Measurements from ENCODE around the gene HDAC4. TPM values are rescaled to one million over a fixed set of nuclear protein-coding genes. Genes with fewer than 3 reads are reported as not detected.

Gene HDAC4
- total RNA-seq, 4 donors from 2014 or later, result 30.2 to 103 (median 51.7) TPM

DNA sequence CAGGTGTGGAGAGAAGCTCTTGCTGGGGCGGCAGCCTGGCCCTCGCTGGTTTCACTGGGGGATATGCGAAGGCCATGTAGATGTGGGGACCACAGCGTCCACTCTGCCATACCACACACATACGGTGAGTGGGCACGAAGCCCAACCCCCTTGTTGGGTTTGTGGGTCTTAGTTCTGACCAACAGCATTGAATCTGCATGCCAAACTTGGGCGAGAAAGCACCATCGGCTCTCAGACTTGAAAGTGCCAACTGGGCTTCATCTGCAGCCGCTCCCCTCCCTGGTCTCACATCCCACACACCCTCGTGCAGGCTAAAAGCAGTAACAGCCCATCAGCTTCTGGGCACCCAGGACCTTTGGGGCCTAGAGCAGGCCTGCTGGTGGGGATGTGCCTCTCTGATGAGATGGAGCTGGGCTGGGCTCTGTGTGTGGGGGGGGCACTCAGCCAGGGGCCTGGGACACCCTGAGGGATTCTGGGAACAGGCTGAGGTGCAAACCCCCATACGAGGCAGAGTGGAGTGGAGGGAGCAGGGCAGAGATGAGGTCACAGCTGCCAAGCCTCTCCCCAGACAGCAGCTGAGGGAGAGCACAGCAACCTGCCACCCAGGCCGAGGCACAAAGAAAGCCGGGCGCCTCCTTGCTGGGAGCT, 288.6 kb downstream of the HDAC4 start:
- TF ChIP-seq, protein P1, sequence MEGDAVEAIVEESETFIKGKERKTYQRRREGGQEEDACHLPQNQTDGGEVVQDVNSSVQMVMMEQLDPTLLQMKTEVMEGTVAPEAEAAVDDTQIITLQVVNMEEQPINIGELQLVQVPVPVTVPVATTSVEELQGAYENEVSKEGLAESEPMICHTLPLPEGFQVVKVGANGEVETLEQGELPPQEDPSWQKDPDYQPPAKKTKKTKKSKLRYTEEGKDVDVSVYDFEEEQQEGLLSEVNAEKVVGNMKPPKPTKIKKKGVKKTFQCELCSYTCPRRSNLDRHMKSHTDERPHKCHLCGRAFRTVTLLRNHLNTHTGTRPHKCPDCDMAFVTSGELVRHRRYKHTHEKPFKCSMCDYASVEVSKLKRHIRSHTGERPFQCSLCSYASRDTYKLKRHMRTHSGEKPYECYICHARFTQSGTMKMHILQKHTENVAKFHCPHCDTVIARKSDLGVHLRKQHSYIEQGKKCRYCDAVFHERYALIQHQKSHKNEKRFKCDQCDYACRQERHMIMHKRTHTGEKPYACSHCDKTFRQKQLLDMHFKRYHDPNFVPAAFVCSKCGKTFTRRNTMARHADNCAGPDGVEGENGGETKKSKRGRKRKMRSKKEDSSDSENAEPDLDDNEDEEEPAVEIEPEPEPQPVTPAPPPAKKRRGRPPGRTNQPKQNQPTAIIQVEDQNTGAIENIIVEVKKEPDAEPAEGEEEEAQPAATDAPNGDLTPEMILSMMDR (IDR thresholded peaks at IDR 0.05), result no peak
- DNase-seq (ENCODE audit: low spot score) (no peak), ATAC-seq (ENCODE audit: low FRiP score) (no peak)

DNA sequence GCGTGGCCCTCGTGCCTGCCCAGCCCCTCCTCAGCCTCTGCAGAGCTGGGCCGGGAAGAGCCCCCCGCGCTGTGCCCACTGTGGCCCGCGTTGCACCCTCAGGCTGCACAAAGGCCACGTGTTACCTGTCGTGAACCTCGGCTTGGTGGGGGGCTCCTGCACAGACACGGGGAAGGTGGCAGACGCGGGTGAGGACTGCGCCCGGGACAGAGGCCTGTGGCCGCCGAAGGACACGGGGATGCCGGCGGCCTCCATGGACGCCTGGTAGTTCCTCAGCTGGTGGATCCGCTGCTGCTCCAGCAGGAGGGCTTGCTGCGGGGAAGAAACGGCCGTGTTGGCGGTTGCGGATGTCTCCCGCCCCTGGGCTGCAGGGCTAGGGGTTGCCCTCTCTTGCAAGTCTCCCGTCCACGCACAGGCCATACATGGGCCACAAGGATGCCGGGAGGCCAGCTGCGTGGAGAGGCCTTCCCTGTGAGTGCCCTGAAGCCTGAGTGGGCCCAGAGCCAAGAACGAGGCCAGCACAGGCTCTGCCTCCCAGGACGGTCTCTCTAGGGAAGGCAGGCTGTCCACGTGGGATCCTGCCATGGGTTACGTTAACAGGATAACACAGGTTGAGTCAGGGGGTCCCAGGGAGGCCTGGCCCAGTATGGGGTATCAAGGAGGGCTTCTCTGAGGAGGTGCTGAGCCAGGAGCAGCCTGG, 289.3 kb downstream of the HDAC4 start:
- DNase-seq (ENCODE audit: low spot score), result no peak
- no peak for ATAC-seq (ENCODE audit: low FRiP score)
- TF ChIP-seq, protein P1 (IDR thresholded peaks at IDR 0.05), result no peak

DNA sequence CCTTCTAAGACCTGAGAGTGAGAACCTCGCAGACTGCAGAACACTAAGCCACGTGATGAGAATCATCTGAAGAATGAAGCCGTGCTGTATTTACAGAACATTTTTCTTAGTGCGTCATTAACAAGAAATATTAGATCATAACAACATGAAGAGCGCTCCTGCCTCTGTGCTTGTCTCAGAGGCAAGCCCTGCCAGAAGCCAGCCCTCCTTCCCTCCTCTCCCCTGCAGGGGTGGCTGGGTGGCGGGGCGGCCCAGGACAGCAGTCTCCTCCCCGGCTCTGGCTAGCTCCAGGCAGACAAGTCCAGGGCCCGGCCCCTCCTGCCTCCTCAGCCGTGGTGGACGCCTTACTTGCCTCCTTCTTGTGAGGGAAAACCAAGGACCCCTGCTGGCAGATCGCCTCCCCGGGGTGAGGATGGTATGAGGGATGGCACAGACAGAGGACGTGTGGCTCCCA, 290.2 kb downstream of the HDAC4 start:
- DNase-seq (ENCODE audit: low spot score) (no peak), ATAC-seq (ENCODE audit: low FRiP score) (no peak)
- TF ChIP-seq, protein P1 (IDR thresholded peaks at IDR 0.05), result no peak

DNA sequence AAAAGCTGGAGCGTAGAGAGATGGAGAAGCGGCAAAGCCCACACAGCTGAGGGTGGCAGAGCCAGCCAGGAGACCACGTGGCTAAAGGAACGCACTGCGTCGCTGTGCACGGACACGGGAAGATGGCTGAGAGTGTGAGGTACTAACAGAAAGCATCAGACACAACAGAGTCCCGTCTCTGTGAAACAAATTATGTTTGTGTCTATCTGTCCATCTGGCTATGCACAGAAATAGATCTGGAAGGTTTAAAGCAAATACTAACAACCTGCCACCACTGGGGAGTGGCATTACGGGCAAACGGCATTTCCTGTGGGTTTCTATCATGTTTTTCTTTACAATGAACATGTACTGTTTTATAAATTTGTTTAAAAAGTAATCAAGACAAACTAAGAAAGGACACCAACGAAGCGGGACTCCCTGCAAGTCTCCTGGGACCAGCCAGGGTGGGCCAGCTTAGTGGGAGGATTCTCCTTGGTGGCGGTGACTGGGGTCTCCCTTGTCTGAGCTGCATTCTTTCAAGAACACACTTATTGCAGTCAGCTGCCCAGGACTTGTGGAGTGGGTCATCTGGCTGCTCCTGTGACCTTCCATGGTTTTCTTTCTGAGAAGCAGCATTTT, 290.8 kb downstream of the HDAC4 start:
- DNase-seq (ENCODE audit: low spot score) (no peak), ATAC-seq (ENCODE audit: low FRiP score) (no peak)
- TF ChIP-seq, protein P1 (IDR thresholded peaks at IDR 0.05), result no peak

DNA sequence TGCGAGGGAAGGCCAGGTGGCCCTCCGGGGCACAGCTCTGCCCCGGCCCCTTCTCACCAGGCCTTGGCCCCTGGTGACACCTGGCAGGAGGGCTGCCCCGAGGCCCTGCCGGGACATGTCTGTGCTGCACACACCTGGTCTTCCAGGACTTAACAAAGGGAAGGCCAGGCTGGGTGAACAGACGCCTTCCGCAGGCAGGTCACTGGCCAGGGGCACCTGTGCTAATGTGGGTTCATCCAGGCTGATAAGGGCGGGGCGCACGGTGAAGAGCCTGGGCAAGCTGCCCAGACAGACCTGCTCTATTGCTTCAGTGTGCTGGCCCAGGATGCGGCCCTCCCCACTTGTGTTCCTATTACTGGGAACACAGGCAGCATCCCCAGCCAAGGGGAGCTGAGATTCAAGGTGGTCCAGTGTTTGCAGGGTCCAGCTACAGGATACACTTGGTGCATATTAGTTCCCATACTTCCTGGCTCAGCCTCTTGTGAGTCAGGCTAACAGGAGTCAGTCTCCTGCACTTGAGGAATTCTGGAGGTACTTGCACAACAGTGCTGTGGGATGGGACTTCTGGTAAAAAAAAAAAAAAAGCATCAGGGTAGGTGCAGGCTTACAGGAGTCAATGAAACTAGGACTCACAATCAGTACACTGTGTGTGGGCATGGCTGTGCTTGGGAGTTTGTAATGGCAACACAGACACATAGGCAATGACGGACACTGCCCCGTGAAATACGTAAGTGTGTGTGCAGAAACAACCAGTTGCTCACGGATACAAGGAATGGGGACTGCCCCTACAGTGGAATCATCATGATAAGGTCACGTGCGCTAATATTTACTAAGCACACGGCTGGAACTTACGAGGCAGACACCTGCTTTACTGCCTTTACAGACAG, 291.5 kb downstream of the HDAC4 start:
- DNase-seq (ENCODE audit: low spot score) (no peak), ATAC-seq (ENCODE audit: low FRiP score) (no peak)
- TF ChIP-seq, protein P1 (IDR thresholded peaks at IDR 0.05), result no peak

DNA sequence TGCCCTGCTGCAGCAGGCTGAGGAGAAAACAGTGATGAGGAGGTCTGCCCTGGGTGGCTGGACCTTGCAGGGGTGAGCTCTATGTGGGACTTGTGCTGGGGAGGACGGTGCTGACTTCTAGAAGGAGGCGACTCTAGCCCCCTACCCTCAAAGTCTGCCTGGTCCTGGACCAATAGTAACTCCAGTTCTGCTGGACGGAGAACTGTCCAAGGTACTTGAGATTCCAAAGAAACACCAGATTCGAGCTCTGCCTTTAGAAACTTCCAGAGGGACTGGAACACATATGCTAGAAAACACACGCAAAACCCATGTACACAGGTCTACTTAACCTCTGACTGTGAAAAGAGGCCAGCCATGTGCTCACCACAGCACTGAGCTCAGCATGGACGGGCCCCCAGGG, 292.4 kb downstream of the HDAC4 start:
- no peak for ATAC-seq (ENCODE audit: low FRiP score)
- TF ChIP-seq, protein P1 (IDR thresholded peaks at IDR 0.05), result no peak
- no peak for DNase-seq (ENCODE audit: low spot score)
